ENCODE results near the gene MRPL52.
"Not testable (repeated sequence)": the region's sequence is repeated elsewhere in the genome, so short reads cannot be mapped to it uniquely, and the experiment has no call there.

The MRPL52 gene

GRCh38 chr14:22829661-22830442 is at the start of gene MRPL52:
Gene MRPL52 (plus strand): TSS chr14:22829887. CDS start chr14:22829913, 26 bp downstream.
- peak within 1 kb of the TSS; percentile 91 to 92 for H3K4me3 Mint-ChIP-seq

GRCh38 chr14:22780105-22780679 is 49.5 kb upstream of the MRPL52 start:
- Mint-ChIP-seq H3K36me3 (peaks cover 7 to 13% of the 10 kb centered on the region in 2 donors), H3K4me1 (peaks cover 0 to 2% of the 10 kb centered on the region in 2 donors), H3K27me3 (no peaks in the 10 kb centered on the region), H3K9me3 (no peaks in the 10 kb centered on the region), H3K4me3 (no peak overlapping the region), H3K27ac (peak overlapping the region; percentile 62)
- ATAC-seq (replicated peaks) (no peak), DNase-seq (no peak)

More at GRCh38 chr14:22829661-22830442, at the start of gene MRPL52:
- ATAC-seq (replicated peaks) (peak; percentile 95), DNase-seq (peak; percentile 80)
- peaks cover 14 to 22% of the 10 kb centered on the region in 2 donors for H3K36me3 Mint-ChIP-seq
- H3K27me3 Mint-ChIP-seq, result no peaks in the 10 kb centered on the region
- peak within 1 kb of the TSS; percentile 96 for H3K27ac Mint-ChIP-seq
- H3K9me3 Mint-ChIP-seq, result no peaks in the 10 kb centered on the region
- peaks cover 18 to 38% of the 10 kb centered on the region in 2 donors for H3K4me1 Mint-ChIP-seq

- H3K4me1 Mint-ChIP-seq, result peaks cover 0 to 2% of the 10 kb centered on the region in 2 donors
- no peaks in the 10 kb centered on the region for H3K9me3 Mint-ChIP-seq
- H3K36me3 Mint-ChIP-seq, result peaks cover 2 to 5% of the 10 kb centered on the region in 2 donors
- no peak for DNase-seq
- no peak for ATAC-seq (replicated peaks)
- no peak overlapping the region for H3K27ac Mint-ChIP-seq
- H3K4me3 Mint-ChIP-seq, result no peak overlapping the region
- no peaks in the 10 kb centered on the region for H3K27me3 Mint-ChIP-seq
Measured at GRCh38 chr14:22780941-22781300, 48.8 kb upstream of the MRPL52 start.

- Mint-ChIP-seq H3K36me3 (peaks cover under 1 to 2% of the 10 kb centered on the region in 2 donors), H3K27me3 (no peaks in the 10 kb centered on the region), H3K4me1 (peaks cover 0 to 4% of the 10 kb centered on the region in 2 donors), H3K9me3 (no peaks in the 10 kb centered on the region), H3K4me3 (no peak overlapping the region), H3K27ac (no peak overlapping the region)
- ATAC-seq (replicated peaks) (no peak), DNase-seq (no peak)
Measured at GRCh38 chr14:22781301-22781991, 48.2 kb upstream of the MRPL52 start.

- Mint-ChIP-seq H3K27me3 (no peaks in the 10 kb centered on the region), H3K9me3 (no peaks in the 10 kb centered on the region), H3K36me3 (peaks cover 0 to 2% of the 10 kb centered on the region in 2 donors), H3K4me3 (no peak overlapping the region), H3K27ac (no peak overlapping the region), H3K4me1 (peaks cover 22 to 29% of the 10 kb centered on the region in 2 donors)
- no peak for ATAC-seq (replicated peaks)
- no peak for DNase-seq
Measured at GRCh38 chr14:22786685-22787084, 43.0 kb upstream of the MRPL52 start.

- H3K36me3 Mint-ChIP-seq, result peaks cover 4 to 7% of the 10 kb centered on the region in 2 donors
- H3K4me3 Mint-ChIP-seq, result peak overlapping the region; percentile 22 to 49
- DNase-seq, result no peak
- H3K27ac Mint-ChIP-seq, result peak overlapping the region; percentile 90
- peaks cover 42 to 60% of the 10 kb centered on the region in 2 donors for H3K4me1 Mint-ChIP-seq
- H3K9me3 Mint-ChIP-seq, result peaks cover 0 to 2% of the 10 kb centered on the region in 2 donors
- ATAC-seq (replicated peaks), result peak in 1 of 2 donors; percentile 9
- no peaks in the 10 kb centered on the region for H3K27me3 Mint-ChIP-seq
Measured at GRCh38 chr14:22791301-22791700, 38.4 kb upstream of the MRPL52 start.

- H3K9me3 Mint-ChIP-seq, result peaks cover 0 to 2% of the 10 kb centered on the region in 2 donors
- H3K27ac Mint-ChIP-seq, result peak overlapping the region; percentile 68
- peaks cover 5 to 7% of the 10 kb centered on the region in 2 donors for H3K36me3 Mint-ChIP-seq
- DNase-seq (no peak), ATAC-seq (replicated peaks) (no peak)
- H3K4me3 Mint-ChIP-seq, result no peak overlapping the region
- no peaks in the 10 kb centered on the region for H3K27me3 Mint-ChIP-seq
- peaks cover 45 to 66% of the 10 kb centered on the region in 2 donors for H3K4me1 Mint-ChIP-seq
Measured at GRCh38 chr14:22792158-22792557, 37.5 kb upstream of the MRPL52 start.

GRCh38 chr14:22793550-22793949 is 36.1 kb upstream of the MRPL52 start:
- peak overlapping the region; percentile 94 for H3K27ac Mint-ChIP-seq
- not testable (repeated sequence) for ATAC-seq (replicated peaks); H3K36me3 Mint-ChIP-seq; H3K4me3 Mint-ChIP-seq; H3K9me3 Mint-ChIP-seq; DNase-seq; H3K27me3 Mint-ChIP-seq
- H3K4me1 Mint-ChIP-seq, result peaks cover 54 to 75% of the 10 kb centered on the region in 2 donors

GRCh38 chr14:22793976-22794375 is 35.7 kb upstream of the MRPL52 start:
- Mint-ChIP-seq H3K27me3 (no peaks in the 10 kb centered on the region), H3K9me3 (peaks cover 0 to 2% of the 10 kb centered on the region in 2 donors), H3K27ac (peak overlapping the region; percentile 94), H3K4me3 (no peak overlapping the region), H3K4me1 (peaks cover 57 to 78% of the 10 kb centered on the region in 2 donors), H3K36me3 (peaks cover 5 to 7% of the 10 kb centered on the region in 2 donors)
- ATAC-seq (replicated peaks), result no peak
- no peak for DNase-seq

GRCh38 chr14:22794551-22794951 is 35.1 kb upstream of the MRPL52 start:
- H3K4me3 Mint-ChIP-seq, result peak overlapping the region in 1 of 2 donors; percentile 39
- DNase-seq, result peak; percentile 22
- ATAC-seq (replicated peaks), result peak; percentile 49 to 69
- peaks cover 5 to 7% of the 10 kb centered on the region in 2 donors for H3K36me3 Mint-ChIP-seq
- no peaks in the 10 kb centered on the region for H3K27me3 Mint-ChIP-seq
- H3K27ac Mint-ChIP-seq, result peak overlapping the region; percentile 94
- peaks cover 57 to 76% of the 10 kb centered on the region in 2 donors for H3K4me1 Mint-ChIP-seq
- H3K9me3 Mint-ChIP-seq, result peaks cover 0 to 2% of the 10 kb centered on the region in 2 donors

- Mint-ChIP-seq H3K9me3 (peaks cover 0 to 2% of the 10 kb centered on the region in 2 donors), H3K4me3 (peak overlapping the region in 1 of 2 donors; percentile 70), H3K27me3 (no peaks in the 10 kb centered on the region), H3K4me1 (peaks cover 52 to 63% of the 10 kb centered on the region in 2 donors), H3K36me3 (peaks cover 8 to 14% of the 10 kb centered on the region in 2 donors), H3K27ac (peak overlapping the region; percentile 91)
- DNase-seq (no peak), ATAC-seq (replicated peaks) (peak in 1 of 2 donors; percentile 42)
Measured at GRCh38 chr14:22796087-22796707, 33.5 kb upstream of the MRPL52 start.

GRCh38 chr14:22797017-22797917 is 32.4 kb upstream of the MRPL52 start:
- peaks cover 0 to 2% of the 10 kb centered on the region in 2 donors for H3K9me3 Mint-ChIP-seq
- DNase-seq (no peak), ATAC-seq (replicated peaks) (no peak)
- peaks cover 8 to 11% of the 10 kb centered on the region in 2 donors for H3K36me3 Mint-ChIP-seq
- no peak overlapping the region for H3K27ac Mint-ChIP-seq
- H3K4me3 Mint-ChIP-seq, result no peak overlapping the region
- peaks cover 51 to 62% of the 10 kb centered on the region in 2 donors for H3K4me1 Mint-ChIP-seq
- no peaks in the 10 kb centered on the region for H3K27me3 Mint-ChIP-seq

- Mint-ChIP-seq H3K27me3 (no peaks in the 10 kb centered on the region), H3K4me3 (no peak overlapping the region), H3K27ac (no peak overlapping the region), H3K36me3 (peaks cover 8 to 14% of the 10 kb centered on the region in 2 donors), H3K9me3 (peaks cover 2 to 3% of the 10 kb centered on the region in 2 donors), H3K4me1 (peaks cover 61 to 74% of the 10 kb centered on the region in 2 donors)
- DNase-seq (no peak), ATAC-seq (replicated peaks) (no peak)
Measured at GRCh38 chr14:22798528-22798927, 31.2 kb upstream of the MRPL52 start.

All from stimulated activated naive B cell treated with anti-CD40 and anti-IgM and Interleukin-4, amounts not matched to agents 10 μg/mL and 1 μg/mL and 100 μg/mL, for 72 hours (primary cell).